HEK293T (cell line): ENCODE measurements around the gene CEACAM21.

Experiments
- BHLHE40 ChIP-seq: fragments of 450-650 bp; IDR thresholded peaks from 2 replicates; pipeline ENCODE4 v1.6.1; 2016; ENCODE audit warnings: mild to moderate bottlenecking, moderate library complexity, borderline replicate concordance
- ELF4 ChIP-seq: fragments of 450-650 bp; IDR thresholded peaks from 2 replicates; pipeline ENCODE4 v1.6.1; 2017; ENCODE audit warnings: antibody characterized with exemption
- FOXM1 ChIP-seq: fragments of 450-650 bp; IDR thresholded peaks from 2 replicates; pipeline ENCODE4 v1.6.1; 2017; ENCODE audit warnings: mild to moderate bottlenecking, borderline replicate concordance
- HDGF ChIP-seq: fragments of 450-650 bp; IDR thresholded peaks from 2 replicates; pipeline ENCODE4 v1.6.1; 2017; ENCODE audit warnings: antibody characterized with exemption, borderline replicate concordance
- L3MBTL2 ChIP-seq: fragments of 450-650 bp; conservative IDR thresholded peaks from 2 replicates; pipeline ENCODE4 v1.6.1; 2016; ENCODE audit warnings: mild to moderate bottlenecking
- LEF1 ChIP-seq: fragments of 450-650 bp; IDR thresholded peaks from 2 replicates; pipeline ENCODE4 v1.6.1; 2017; ENCODE audit warnings: mild to moderate bottlenecking, borderline replicate concordance
- PKNOX1 ChIP-seq: fragments of 450-650 bp; IDR thresholded peaks from 2 replicates; pipeline ENCODE4 v1.6.1; 2016
- SUZ12 ChIP-seq: fragments of 450-650 bp; IDR thresholded peaks from 2 replicates; pipeline ENCODE4 v1.6.1; 2016; ENCODE audit warnings: mild to moderate bottlenecking
- TARDBP ChIP-seq: fragments of 450-650 bp; IDR thresholded peaks from 2 replicates; pipeline ENCODE4 v1.6.1; 2016
- ZNF384 ChIP-seq: fragments of 450-650 bp; IDR thresholded peaks from 2 replicates; pipeline ENCODE4 v1.6.1; 2016

GRCh38 chr19:41607668-41608067, 31.7 kb downstream of the CEACAM21 start:
- TF ChIP-seq SUZ12 = no peak
- no peak for TF ChIP-seq ZNF384
- no peak for TF ChIP-seq ELF4
- TF ChIP-seq BHLHE40 = no peak
- no peak for TF ChIP-seq PKNOX1
- TF ChIP-seq L3MBTL2 = no peak
- TF ChIP-seq FOXM1 = no peak
- no peak for TF ChIP-seq TARDBP
- no peak for TF ChIP-seq HDGF
- no peak for TF ChIP-seq LEF1
